ENCODE measurements around the gene CARF. TPM values are rescaled to one million over a fixed set of nuclear protein-coding genes. Genes with fewer than 3 reads are reported as not detected.

The CARF gene
- total RNA-seq, 1 experiment from 2014 or later = 4.2 TPM

- Histone ChIP-seq H2AFZ (ENCODE audit: low read depth, low read length, poor library complexity, severe bottlenecking) (no peak overlapping the region), H3K4me3 (replicated peaks in 1 of 2; ENCODE audit: low read depth in 1 of 2, low read length in 2 of 2) (no peak overlapping the region), H3K4me1 (ENCODE audit: control insufficient read depth in 1 of 2, insufficient read depth in 2 of 2, low read length in 2 of 2) (no peaks in the 10 kb centered on the region), H3K4me2 (ENCODE audit: low read length) (no peak overlapping the region), H3K27me3 (ENCODE audit: insufficient read depth, low read length) (no peaks in the 10 kb centered on the region), H4K20me1 (ENCODE audit: insufficient read depth) (no peaks in the 10 kb centered on the region; the same call in 1 of the 2 replicates), H3K9me3 (ENCODE audit: control insufficient read depth in 1 of 2, insufficient read depth in 1 of 2, low read depth in 1 of 2, low read length in 2 of 2) (no peaks in the 10 kb centered on the region), H3K27ac (ENCODE audit: low read depth, low read length) (no peak overlapping the region), H3K9ac (ENCODE audit: low read length) (no peak overlapping the region), H3K36me3 (ENCODE audit: control insufficient read depth in 1 of 2, insufficient read depth in 2 of 2, low read length in 2 of 2) (no peaks in the 10 kb centered on the region), H3K9me2 (ENCODE audit: insufficient read depth) (0 out of 2 replicates have a peak, but pooled peaks cover 2% of the 10 kb centered on the region), H3K79me2 (ENCODE audit: insufficient read depth, low read length) (peaks cover 19% of the 10 kb centered on the region)
- ATAC-seq (no peak), DNase-seq (ENCODE audit: low read depth, low spot score) (no peak)
- CTCF ChIA-PET = no interaction called here
- TF ChIP-seq ELF1 (IDR thresholded peaks at IDR 0.05; ENCODE audit: borderline replicate concordance, low read depth) (no peak), ZFX (IDR thresholded peaks at IDR 0.05) (no peak), POLR2AphosphoS5 (IDR thresholded peaks at IDR 0.05; ENCODE audit: low read depth, low read length) (no peak), SIN3A (IDR thresholded peaks at IDR 0.05; ENCODE audit: low read depth) (no peak), YY1 (IDR thresholded peaks at IDR 0.05; ENCODE audit: extremely low read depth, insufficient replicate concordance, low read depth, low read length) (no peak), ZBTB33 (IDR thresholded peaks at IDR 0.05; ENCODE audit: extremely low read depth, insufficient replicate concordance, low read length) (no peak), SP1 (IDR thresholded peaks at IDR 0.05; ENCODE audit: low read depth) (no peak), RAD21 (IDR thresholded peaks at IDR 0.05; ENCODE audit: low read depth) (no peak), ATF3 (IDR thresholded peaks at IDR 0.05) (no peak), MAX (IDR thresholded peaks at IDR 0.05) (no peak), CBX3 (IDR thresholded peaks at IDR 0.05; ENCODE audit: low read depth) (no peak), TCF7L2 (IDR thresholded peaks at IDR 0.05; ENCODE audit: borderline replicate concordance, extremely low read depth, insufficient read depth, insufficient read length) (no peak), JUND (IDR thresholded peaks at IDR 0.05) (no peak), CTCF (IDR thresholded peaks at IDR 0.05 in 2 of 3, conservative IDR thresholded peaks at IDR 0.05 in 1 of 3; ENCODE audit: borderline replicate concordance in 1 of 3, insufficient read depth in 1 of 3, low read depth in 2 of 3, low read length in 2 of 3) (no peak), FOSL1 (IDR thresholded peaks at IDR 0.05; ENCODE audit: low read depth) (no peak)
- RAD21 ChIA-PET (ENCODE audit: low non-redundant PET in 1 of 2, low total read pairs in 2 of 2, uncharacterized antibody in 2 of 2, unreplicated experiment in 2 of 2) = no interaction called here
- BruUV-seq (replicated peaks) = no TSS peak
- POLR2A ChIA-PET = no interaction called here
- intact Hi-C loops (cut with micrococcal nuclease) = no loop called here
Measured at GRCh38 chr2:203021991-203022390, 109.9 kb downstream of the CARF start.
